ENCODE data around the gene GLB1L3. TPM values are rescaled to one million over a fixed set of nuclear protein-coding genes. Genes with fewer than 3 reads are reported as not detected.

Gene GLB1L3
- total and polyA plus RNA-seq, 2 of the 4 experiments (the other 2 are of a cell fraction) = not detected

- DNase-seq = no peak
- no peak overlapping the region for H2BK5ac ChIP-seq (ENCODE audit: low read depth, low read length, poor library complexity, severe bottlenecking)
- H4K20me1 ChIP-seq (ENCODE audit: insufficient read depth, low read length) = no peaks in the 10 kb centered on the region
- no peak overlapping the region for H4K91ac ChIP-seq (ENCODE audit: insufficient read depth, low read depth, low read length)
- ATAC-seq (ENCODE audit: low read depth) = no peak
- H3K4me2 ChIP-seq (ENCODE audit: low read depth, low read length) = no peak overlapping the region
- no peak overlapping the region for H3K14ac ChIP-seq (replicated peaks; ENCODE audit: low read depth, low read length)
- no peak overlapping the region for H2BK20ac ChIP-seq (ENCODE audit: low read depth, low read length)
- intact Hi-C loops (cut with micrococcal nuclease) = no loop called here
- TF ChIP-seq MXI1 (IDR thresholded peaks at IDR 0.05; ENCODE audit: borderline replicate concordance, low read depth, low read length) (no peak), RCOR1 (IDR thresholded peaks at IDR 0.05; ENCODE audit: insufficient replicate concordance, low read length) (no peak), CHD1 (IDR thresholded peaks at IDR 0.05; ENCODE audit: low read depth, low read length) (no peak), CEBPB (IDR thresholded peaks at IDR 0.05; ENCODE audit: low read depth, low read length) (no peak), SMC3 (IDR thresholded peaks at IDR 0.05; ENCODE audit: low read depth, low read length) (no peak)
- H3K4me3 ChIP-seq (ENCODE audit: insufficient read depth, low read depth, low read length) = no peak overlapping the region
- no peak overlapping the region for H3K4ac ChIP-seq (ENCODE audit: low read depth, low read length)
- no peak overlapping the region for H2BK120ac ChIP-seq (ENCODE audit: low read depth, low read length)
- no peak overlapping the region for H3K23ac ChIP-seq (ENCODE audit: low read depth, low read length)
- no peak overlapping the region for H3K9ac ChIP-seq (ENCODE audit: low read depth, low read length)
- H2AFZ ChIP-seq (replicated peaks; ENCODE audit: low read length, poor library complexity) = no peak overlapping the region
- no peaks in the 10 kb centered on the region for H3K27me3 ChIP-seq (ENCODE audit: control insufficient read depth, insufficient read depth, low read length)
- no peak overlapping the region for H3K27ac ChIP-seq (ENCODE audit: insufficient read depth, low read length)
- H2AK5ac ChIP-seq (ENCODE audit: low read depth, low read length) = no peak overlapping the region
- no peaks in the 10 kb centered on the region for H3K79me1 ChIP-seq (ENCODE audit: low read depth in 1 of 2, low read length in 2 of 2)
- CTCF ChIA-PET = no interaction called here
- dilution Hi-C loops (cut with HindIII; ENCODE audit: low sequenced_read_pairs, unreplicated experiment) = no loop called here
- H2AK9ac ChIP-seq (replicated peaks; ENCODE audit: low read depth, low read length, poor library complexity) = no peak overlapping the region
- H3K18ac ChIP-seq (ENCODE audit: low read depth, low read length) = no peak overlapping the region
- no peaks in the 10 kb centered on the region for H3K36me3 ChIP-seq (ENCODE audit: control insufficient read depth, insufficient read depth, low read length)
- 53% methylated on average over 3 of the region's 10 CpGs; no CpG with 5 or more reads in 1 of the 2 experiments for WGBS, 2 experiments (ENCODE audit: extremely low coverage in 2 of 2, insufficient read length in 1 of 2)
- BruUV-seq (replicated peaks) = no TSS peak
- H4K8ac ChIP-seq (ENCODE audit: low read depth in 2 of 2, low read length in 2 of 2) = no peak overlapping the region
- peaks cover 8% of the 10 kb centered on the region; the same call in 1 of the 2 replicates for H3K9me3 ChIP-seq (ENCODE audit: control insufficient read depth, insufficient read depth, low read length)
- no peaks in the 10 kb centered on the region for H3K4me1 ChIP-seq (ENCODE audit: control insufficient read depth, insufficient read depth, low read length)
- no peaks in the 10 kb centered on the region for H3K9me1 ChIP-seq (ENCODE audit: insufficient read depth, low read length)
- no peak overlapping the region for H3K56ac ChIP-seq (ENCODE audit: extremely low read depth, insufficient read depth, low read length)
- H2BK15ac ChIP-seq (ENCODE audit: low read depth, low read length) = no peak overlapping the region
- in situ Hi-C loops (cut with MboI; ENCODE audit: low sequenced_read_pairs) = no loop called here
- POLR2A ChIA-PET (ENCODE audit: unreplicated experiment) = no interaction called here
- H4K5ac ChIP-seq (ENCODE audit: low read depth, low read length) = no peak overlapping the region
These were observed 73.7 kb downstream of the GLB1L3 start for GRCh38 chr11:134349802-134350355.

All from IMR-90 (cell line).